HepG2 (cell line): ENCODE results near the gene SERAC1. TPM values are rescaled to one million over a fixed set of nuclear protein-coding genes. Genes with fewer than 3 reads are reported as not detected.
A peak's percentile ranks its signal among the peaks of the same experiment; 100 is the strongest.

Experiments used
- ATAC-seq: fragments of 200-7000 bp; cut with Tn5 transposase; 3 replicates; pipeline ENCODE4 v1.9.1; 2020; ENCODE audit warnings: mild to moderate bottlenecking, moderate library complexity
- BruUV-seq: library from RNA; stranded (reverse); fragments of 400-500 nt; replicated peaks from 2 replicates; lab custom pipeline; 2021; lab: Mats Ljungman, UMichigan
- CTCF ChIA-PET: fragments of 300-600 bp; formaldehyde crosslinking; extraction: SDS; loops from one replicate; lab custom pipeline; 2021; ENCODE audit warnings: low total read pairs, inconsistent platforms, low intra/inter-chr PET ratio; lab: Yijun Ruan, JAX
- POLR2A ChIA-PET: fragments of 350-600 bp; sonication (Branson Sonifier 250); formaldehyde crosslinking; loops from one replicate; lab custom pipeline; 2020; ENCODE audit warnings: antibody characterized with exemption, inconsistent platforms; lab: Yijun Ruan, JAX
- DNase-seq: peaks from one replicate; pipeline ENCODE4 v3.0.0-alpha.2; 2015; ENCODE audit warnings: low spot score
- FAIRE-seq: peaks from 3 replicates; lab custom pipeline; 2011; peaks lifted over from hg19 to GRCh38; lab: Jason Lieb, UNC
- H2AFZ ChIP-seq: one replicate; pipeline ENCODE4 v1.6.1; 2011; ENCODE audit warnings: low read length, inconsistent platforms
- H3K27ac ChIP-seq: fragments of 300-600 bp; 3 replicates; pipeline ENCODE4 v1.8.0; 2011; ENCODE audit warnings: mixed run types, mild to moderate bottlenecking, mixed read lengths, low read length, inconsistent platforms; ENCODE audit not compliant: insufficient read depth; ENCODE audit errors: extremely low read length
- H3K27me3 ChIP-seq, 2 experiments: fragments of 200-600 bp in 1 of 2; 2 replicates in 1 of 2; 3 replicates in 1 of 2; pipeline versions ENCODE4 v1.6.0 to v1.8.0; 2011; ENCODE audit warnings: low read length in 2 of 2, mild to moderate bottlenecking in 2 of 2, moderate library complexity in 2 of 2, inconsistent platforms in 1 of 2; ENCODE audit not compliant: insufficient read depth in 2 of 2, control insufficient read depth in 1 of 2
- H3K36me3 ChIP-seq, 2 experiments: fragments of 200-600 bp in 1 of 2; replicated peaks in 1 of 2; 2 replicates in 1 of 2; 3 replicates in 1 of 2; pipeline versions ENCODE4 v1.5.1 to v1.8.0; 2011; ENCODE audit warnings: low read length in 2 of 2, inconsistent platforms in 1 of 2; ENCODE audit not compliant: insufficient read depth in 2 of 2, control insufficient read depth in 1 of 2
- H3K4me1 ChIP-seq: 2 replicates; pipeline ENCODE4 v1.5.1; 2012; ENCODE audit warnings: low read length, inconsistent platforms; ENCODE audit not compliant: insufficient read depth
- H3K4me2 ChIP-seq: 2 replicates; pipeline ENCODE4 v1.6.0; 2011; ENCODE audit warnings: low read depth, low read length, inconsistent platforms
- H3K4me3 ChIP-seq, 3 experiments: fragments of 200-600 bp in 1 of 3; sonication (generic), shearing (Covaris generic) in 1 of 3; replicated peaks in 1 of 3; 2 replicates each; pipeline ENCODE4 v1.5.1; 2011 to 2016; ENCODE audit warnings: low read length in 3 of 3, inconsistent platforms in 2 of 3, low read depth in 2 of 3, mild to moderate bottlenecking in 2 of 3, control low read depth in 1 of 3, mixed read lengths in 1 of 3; ENCODE audit not compliant: insufficient read depth in 1 of 3
- H3K79me2 ChIP-seq: one replicate; pipeline ENCODE4 v1.6.1; 2011; ENCODE audit warnings: low read length, inconsistent platforms; ENCODE audit not compliant: insufficient read depth
- H3K9ac ChIP-seq: 2 replicates; pipeline ENCODE4 v1.6.0; 2011; ENCODE audit warnings: mild to moderate bottlenecking, low read depth, low read length, inconsistent platforms; ENCODE audit not compliant: insufficient read depth
- H3K9me3 ChIP-seq: 2 replicates; pipeline ENCODE4 v1.5.1; 2012; ENCODE audit warnings: mild to moderate bottlenecking, low read length
- H4K20me1 ChIP-seq: 2 replicates; pipeline ENCODE4 v1.6.0; 2011; ENCODE audit warnings: inconsistent platforms, mild to moderate bottlenecking, low read length, moderate library complexity; ENCODE audit not compliant: insufficient read depth
- BCL3 ChIP-seq: sonication (generic); formaldehyde crosslinking; IDR thresholded peaks from 2 replicates; pipeline ENCODE4 v1.5.1; 2020; ENCODE audit warnings: mild to moderate bottlenecking, missing genetic modification reagents, moderate library complexity
- JDP2 ChIP-seq: sonication (generic); formaldehyde crosslinking; IDR thresholded peaks from 2 replicates; pipeline ENCODE4 v1.8.1; 2022; ENCODE audit warnings: missing genetic modification reagents, borderline replicate concordance
- RBM22 ChIP-seq: fragments of 200-400 bp; formaldehyde crosslinking; optimal IDR thresholded peaks from 2 replicates; pipeline ENCODE3; 2017; ENCODE audit warnings: mild to moderate bottlenecking, low read length, moderate library complexity
- ZNF687 ChIP-seq: sonication (generic); formaldehyde crosslinking; IDR thresholded peaks from 2 replicates; pipeline ENCODE4 v1.5.1; 2020; ENCODE audit warnings: mild to moderate bottlenecking, missing genetic modification reagents, moderate library complexity
- ZSCAN20 ChIP-seq: sonication (generic); formaldehyde crosslinking; IDR thresholded peaks from 2 replicates; pipeline ENCODE4 v1.4.0; 2020; ENCODE audit warnings: missing genetic modification reagents, mild to moderate bottlenecking, borderline replicate concordance
- WGBS: methylation state at CpG from one replicate; pipeline ENCODE4 v1.1.6; 2017; ENCODE audit warnings: low lambda C conversion rate; 5-methylcytosine and 5-hydroxymethylcytosine counted together
- in situ Hi-C: cut with HindIII; loops from 2 replicates; pipeline ENCODE4 v1.10.0; 2017; ENCODE audit warnings: low pct_unique_long_range_greater_than_20kb; ENCODE audit not compliant: extremely low pct_ligation_motif_present
- intact Hi-C: fragments of 100-400 bp; cut with micrococcal nuclease; formaldehyde crosslinking; loops from one replicate; pipeline ENCODE4 v1.10.0; 2022; ENCODE audit not compliant: unreplicated experiment
- polyA plus RNA-seq, 8 experiments: library from polyadenylated mRNA; depleted of rRNA in 3 of 8; stranded (reverse) in 7 of 8; unstranded in 1 of 8; fragments of >200 nt; fragmentation: Illumina TruSeq in 4 of 8; extraction: Trizol in 4 of 8; gene quantifications; 2 replicates each; pipeline versions ENCODE4 v1.2.1 to v1.2.3, GENCODE V29; 2011 to 2016; ENCODE audit warnings: low read depth in 4 of 8, missing spikeins in 1 of 8, mixed read lengths in 1 of 8; ENCODE audit not compliant: insufficient read depth in 1 of 8
- total RNA-seq, 5 experiments: library from RNA; depleted of rRNA; stranded (reverse); fragments of >200 nt; fragmentation: Illumina TruSeq; extraction: Trizol; gene quantifications; 2 replicates each; pipeline ENCODE4 v1.2.3, GENCODE V29; 2016; ENCODE audit warnings: low read depth in 1 of 5
- TF ChIP-seq, protein P1 (sequence below): sonication (generic); formaldehyde crosslinking; IDR thresholded peaks from 2 replicates; pipeline ENCODE4 v1.9.0; 2022; ENCODE audit warnings: low read depth, missing genetic modification reagents
- TF ChIP-seq, protein P2 (sequence below): sonication (generic); IDR thresholded peaks from 2 replicates; pipeline ENCODE4 v1.6.1; 2016; ENCODE audit warnings: low read depth, borderline replicate concordance
- TF ChIP-seq, protein P3 (sequence below): sonication (generic); formaldehyde crosslinking; IDR thresholded peaks from 2 replicates; pipeline ENCODE4 v1.5.0; 2020; ENCODE audit warnings: mild to moderate bottlenecking, missing genetic modification reagents

The SERAC1 gene
- total and polyA plus RNA-seq, 2 of the 13 experiments (the other 11 are each of a cell fraction or from before 2014, with no cell fraction given): 4.5 to 8.1 TPM

GRCh38 chr6:158068156-158068892 is 99.7 kb downstream of the SERAC1 start:
- H3K79me2 ChIP-seq: no peaks in the 10 kb centered on the region
- no peak overlapping the region for H3K9ac ChIP-seq
- intact Hi-C loops (no loop called here), in situ Hi-C loops (no loop called here)
- BruUV-seq: no TSS peak
- FAIRE-seq (no peak), DNase-seq (no peak), ATAC-seq (no peak)
- no peaks in the 10 kb centered on the region for H3K9me3 ChIP-seq
- peaks cover 53 to 83% of the 10 kb centered on the region in 2 experiments for H3K36me3 ChIP-seq
- H3K4me3 ChIP-seq: no peak overlapping the region
- H3K27ac ChIP-seq: peak overlapping the region; percentile 39
- no peaks in the 10 kb centered on the region for H4K20me1 ChIP-seq
- ChIA-PET POLR2A (interaction anchor here (1.4 kb wide), 1 partner anchor 114 kb away, joined by 3 read pairs; no protein-coding TSS in a partner anchor), CTCF (no interaction called here)
- H3K4me2 ChIP-seq: no peak overlapping the region
- peaks cover 37% of the 10 kb centered on the region for H3K4me1 ChIP-seq
- 95% methylated on average over 10 of the region's 10 CpGs for WGBS
- no peak overlapping the region for H2AFZ ChIP-seq
- H3K27me3 ChIP-seq: no peaks in the 10 kb centered on the region
- no peak for TF ChIP-seq ZSCAN20
- TF ChIP-seq JDP2 (CRISPR knock-in tag): no peak
- TF ChIP-seq, protein P1, sequence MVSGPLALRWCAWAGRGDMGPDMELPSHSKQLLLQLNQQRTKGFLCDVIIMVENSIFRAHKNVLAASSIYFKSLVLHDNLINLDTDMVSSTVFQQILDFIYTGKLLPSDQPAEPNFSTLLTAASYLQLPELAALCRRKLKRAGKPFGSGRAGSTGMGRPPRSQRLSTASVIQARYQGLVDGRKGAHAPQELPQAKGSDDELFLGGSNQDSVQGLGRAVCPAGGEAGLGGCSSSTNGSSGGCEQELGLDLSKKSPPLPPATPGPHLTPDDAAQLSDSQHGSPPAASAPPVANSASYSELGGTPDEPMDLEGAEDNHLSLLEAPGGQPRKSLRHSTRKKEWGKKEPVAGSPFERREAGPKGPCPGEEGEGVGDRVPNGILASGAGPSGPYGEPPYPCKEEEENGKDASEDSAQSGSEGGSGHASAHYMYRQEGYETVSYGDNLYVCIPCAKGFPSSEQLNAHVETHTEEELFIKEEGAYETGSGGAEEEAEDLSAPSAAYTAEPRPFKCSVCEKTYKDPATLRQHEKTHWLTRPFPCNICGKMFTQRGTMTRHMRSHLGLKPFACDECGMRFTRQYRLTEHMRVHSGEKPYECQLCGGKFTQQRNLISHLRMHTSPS (CRISPR knock-in tag): 0 out of 2 replicates have a peak, but pooled peaks have one; percentile 22
- TF ChIP-seq BCL3 (CRISPR knock-in tag): no peak
- TF ChIP-seq ZNF687 (CRISPR knock-in tag): peak; percentile 51
- peak; percentile 67 for TF ChIP-seq RBM22
- TF ChIP-seq, protein P2, sequence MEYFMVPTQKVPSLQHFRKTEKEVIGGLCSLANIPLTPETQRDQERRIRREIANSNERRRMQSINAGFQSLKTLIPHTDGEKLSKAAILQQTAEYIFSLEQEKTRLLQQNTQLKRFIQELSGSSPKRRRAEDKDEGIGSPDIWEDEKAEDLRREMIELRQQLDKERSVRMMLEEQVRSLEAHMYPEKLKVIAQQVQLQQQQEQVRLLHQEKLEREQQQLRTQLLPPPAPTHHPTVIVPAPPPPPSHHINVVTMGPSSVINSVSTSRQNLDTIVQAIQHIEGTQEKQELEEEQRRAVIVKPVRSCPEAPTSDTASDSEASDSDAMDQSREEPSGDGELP: no peak
- TF ChIP-seq, protein P3, sequence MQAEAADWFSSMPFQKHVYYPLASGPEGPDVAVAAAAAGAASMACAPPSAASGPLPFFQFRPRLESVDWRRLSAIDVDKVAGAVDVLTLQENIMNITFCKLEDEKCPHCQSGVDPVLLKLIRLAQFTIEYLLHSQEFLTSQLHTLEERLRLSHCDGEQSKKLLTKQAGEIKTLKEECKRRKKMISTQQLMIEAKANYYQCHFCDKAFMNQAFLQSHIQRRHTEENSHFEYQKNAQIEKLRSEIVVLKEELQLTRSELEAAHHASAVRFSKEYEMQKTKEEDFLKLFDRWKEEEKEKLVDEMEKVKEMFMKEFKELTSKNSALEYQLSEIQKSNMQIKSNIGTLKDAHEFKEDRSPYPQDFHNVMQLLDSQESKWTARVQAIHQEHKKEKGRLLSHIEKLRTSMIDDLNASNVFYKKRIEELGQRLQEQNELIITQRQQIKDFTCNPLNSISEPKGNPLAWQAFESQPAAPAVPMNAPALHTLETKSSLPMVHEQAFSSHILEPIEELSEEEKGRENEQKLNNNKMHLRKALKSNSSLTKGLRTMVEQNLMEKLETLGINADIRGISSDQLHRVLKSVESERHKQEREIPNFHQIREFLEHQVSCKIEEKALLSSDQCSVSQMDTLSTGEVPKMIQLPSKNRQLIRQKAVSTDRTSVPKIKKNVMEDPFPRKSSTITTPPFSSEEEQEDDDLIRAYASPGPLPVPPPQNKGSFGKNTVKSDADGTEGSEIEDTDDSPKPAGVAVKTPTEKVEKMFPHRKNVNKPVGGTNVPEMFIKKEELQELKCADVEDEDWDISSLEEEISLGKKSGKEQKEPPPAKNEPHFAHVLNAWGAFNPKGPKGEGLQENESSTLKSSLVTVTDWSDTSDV (CRISPR knock-in tag): 0 out of 2 replicates have a peak, but pooled peaks have one; percentile 48
